Neutrophil (primary cell): ENCODE measurements around the gene PUDP.

Experiments used
- H3K27ac ChIP-seq: fragments of 200-600 bp; sonication (generic); 2 replicates; pipeline ENCODE4 v1.5.1; 2016; ENCODE audit warnings: mild to moderate bottlenecking, moderate library complexity
- H3K27me3 ChIP-seq: fragments of 200-600 bp; sonication (generic); 2 replicates; pipeline ENCODE4 v1.6.0; 2016; ENCODE audit warnings: mild to moderate bottlenecking
- H3K36me3 ChIP-seq: fragments of 200-600 bp; sonication (generic); 2 replicates; pipeline ENCODE4 v1.5.1; 2017
- H3K4me1 ChIP-seq, 2 experiments: fragments of 200-600 bp in 1 of 2; sonication (generic) in 1 of 2; 1 replicate in 1 of 2; 2 replicates in 1 of 2; pipeline versions ENCODE4 v1.5.1 to v1.6.1; 2013 to 2016; ENCODE audit warnings: low read depth in 1 of 2, low read length in 1 of 2, mild to moderate bottlenecking in 1 of 2, moderate library complexity in 1 of 2; ENCODE audit not compliant: control insufficient read depth in 1 of 2, insufficient read depth in 1 of 2
- H3K4me3 ChIP-seq, 2 experiments: fragments of 200-600 bp in 1 of 2; sonication (generic) in 1 of 2; 1 replicate in 1 of 2; 2 replicates in 1 of 2; pipeline ENCODE4 v1.5.1; 2013 to 2016; ENCODE audit warnings: low read depth in 1 of 2, low read length in 1 of 2, mild to moderate bottlenecking in 1 of 2, moderate library complexity in 1 of 2
- H3K9me3 ChIP-seq: fragments of 200-600 bp; sonication (generic); 2 replicates; pipeline ENCODE4 v1.5.1; 2016
- CTCF ChIP-seq: fragments of 200-600 bp; sonication (generic); IDR thresholded peaks from 2 replicates; pipeline ENCODE4 v1.5.1; 2016; ENCODE audit warnings: antibody characterized with exemption

The PUDP gene

GRCh38 chrX:7156879-7157278 lies 8.9 kb upstream of the PUDP start:
- Histone ChIP-seq H3K36me3 (no peaks in the 10 kb centered on the region), H3K27me3 (no peaks in the 10 kb centered on the region), H3K27ac (no peak overlapping the region), H3K4me3 (no peak overlapping the region), H3K9me3 (no peaks in the 10 kb centered on the region), H3K4me1 (no peaks in the 10 kb centered on the region)
- no peak for TF ChIP-seq CTCF

GRCh38 chrX:7155163-7155562 lies 7.2 kb upstream of the PUDP start:
- no peak for TF ChIP-seq CTCF

GRCh38 chrX:7154041-7154597 lies 6.2 kb upstream of the PUDP start:
- Histone ChIP-seq H3K4me1 (no peaks in the 10 kb centered on the region), H3K27me3 (no peaks in the 10 kb centered on the region), H3K36me3 (no peaks in the 10 kb centered on the region), H3K9me3 (no peaks in the 10 kb centered on the region), H3K27ac (no peak overlapping the region), H3K4me3 (no peak overlapping the region)
- no peak for TF ChIP-seq CTCF

More at GRCh38 chrX:7155163-7155562, 7.2 kb upstream of the PUDP start:
- H3K27me3 ChIP-seq = no peaks in the 10 kb centered on the region
- no peaks in the 10 kb centered on the region for H3K36me3 ChIP-seq
- H3K4me3 ChIP-seq = no peak overlapping the region
- no peaks in the 10 kb centered on the region for H3K4me1 ChIP-seq
- H3K27ac ChIP-seq = no peak overlapping the region
- H3K9me3 ChIP-seq = no peaks in the 10 kb centered on the region

GRCh38 chrX:7153231-7153630 lies 5.3 kb upstream of the PUDP start:
- Histone ChIP-seq H3K27me3 (no peaks in the 10 kb centered on the region), H3K9me3 (no peaks in the 10 kb centered on the region), H3K4me1 (peaks cover 0 to 5% of the 10 kb centered on the region in 2 experiments), H3K4me3 (no peak overlapping the region), H3K36me3 (no peaks in the 10 kb centered on the region), H3K27ac (no peak overlapping the region)
- no peak for TF ChIP-seq CTCF

- Histone ChIP-seq H3K4me3 (no peak overlapping the region), H3K27me3 (no peaks in the 10 kb centered on the region), H3K36me3 (no peaks in the 10 kb centered on the region), H3K27ac (no peak overlapping the region), H3K4me1 (peaks cover 0 to 10% of the 10 kb centered on the region in 2 experiments), H3K9me3 (no peaks in the 10 kb centered on the region)
- TF ChIP-seq CTCF = no peak
Measured at GRCh38 chrX:7149411-7149810, 1.5 kb upstream of the PUDP start.
